ENCODE measurements around the gene P2RY8. TPM values are rescaled to one million over a fixed set of nuclear protein-coding genes. Genes with fewer than 3 reads are reported as not detected.
A peak's percentile ranks its signal among the peaks of the same experiment; 100 is the strongest.
"Not testable (repeated sequence)": the region's sequence is repeated elsewhere in the genome, so short reads cannot be mapped to it uniquely, and the experiment has no call there.

Gene P2RY8
- total RNA-seq, 1 experiment from 2014 or later = 0.03 TPM

DNA sequence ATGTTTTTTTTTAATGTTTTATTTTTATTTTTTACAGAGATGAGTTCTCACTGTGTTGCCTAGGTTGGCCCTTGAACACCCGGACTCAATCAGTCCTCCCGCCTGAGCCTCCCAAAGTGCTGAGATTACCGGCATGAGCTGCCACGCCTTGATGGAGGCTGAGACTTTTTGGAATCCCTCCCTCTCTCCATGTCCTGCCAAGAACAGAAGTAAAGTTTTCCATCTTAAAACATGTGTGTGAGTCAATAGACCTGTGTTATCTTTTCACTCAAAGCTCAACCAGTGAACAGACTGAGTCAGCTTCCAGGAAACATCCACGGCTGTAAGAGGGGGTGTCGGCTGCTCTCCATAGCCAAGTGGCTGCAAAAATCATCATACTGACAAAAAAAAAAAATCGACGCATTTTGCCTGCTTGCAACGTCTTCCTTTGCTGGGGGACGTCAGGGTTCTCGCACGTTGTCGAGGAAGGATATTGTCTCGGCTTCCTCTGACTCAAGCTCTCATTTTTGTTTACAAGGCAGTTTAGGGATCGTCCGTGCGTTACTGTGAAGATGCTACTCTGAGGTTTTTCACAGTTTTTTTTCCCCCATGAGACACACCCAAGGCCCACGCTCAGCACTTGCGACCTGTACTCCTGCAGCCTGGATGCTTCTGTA is 74.3 kb downstream of the P2RY8 start:
- no peaks in the 10 kb centered on the region for H3K27me3 ChIP-seq (ENCODE audit: control insufficient read depth, insufficient read depth, low read length)

DNA sequence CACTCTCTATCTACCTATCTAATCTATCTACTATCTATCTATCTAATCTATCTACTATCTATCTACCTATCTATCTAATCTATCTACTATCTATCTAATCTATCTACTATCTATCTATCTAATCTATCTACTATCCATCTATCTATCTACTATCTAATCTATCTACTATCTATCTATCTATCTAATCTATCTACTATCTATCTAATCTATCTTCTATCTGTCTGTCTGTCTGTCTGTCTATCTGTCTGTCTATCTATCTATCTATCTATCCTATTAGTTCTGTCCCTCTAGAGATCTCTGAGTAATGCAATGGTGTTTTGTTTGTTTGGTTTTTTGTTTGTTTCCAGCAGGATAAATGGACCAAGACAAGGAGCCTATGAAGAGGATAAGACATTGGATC is 74.9 kb downstream of the P2RY8 start:
- H3K36me3 ChIP-seq (replicated peaks; ENCODE audit: control insufficient read depth, insufficient read depth, low read length) = no peaks in the 10 kb centered on the region
- H3K4me3 ChIP-seq (ENCODE audit: insufficient read depth, low read depth, low read length) = no peak overlapping the region
- no peak for DNase-seq
- no peaks in the 10 kb centered on the region for H3K27me3 ChIP-seq (ENCODE audit: control insufficient read depth, insufficient read depth, low read length)

More for the DNA sequence above, 74.3 kb downstream of the P2RY8 start:
- Histone ChIP-seq H3K4me3 (ENCODE audit: insufficient read depth, low read depth, low read length) (no peak overlapping the region), H3K36me3 (replicated peaks; ENCODE audit: control insufficient read depth, insufficient read depth, low read length) (no peaks in the 10 kb centered on the region)
- DNase-seq = no peak

DNA sequence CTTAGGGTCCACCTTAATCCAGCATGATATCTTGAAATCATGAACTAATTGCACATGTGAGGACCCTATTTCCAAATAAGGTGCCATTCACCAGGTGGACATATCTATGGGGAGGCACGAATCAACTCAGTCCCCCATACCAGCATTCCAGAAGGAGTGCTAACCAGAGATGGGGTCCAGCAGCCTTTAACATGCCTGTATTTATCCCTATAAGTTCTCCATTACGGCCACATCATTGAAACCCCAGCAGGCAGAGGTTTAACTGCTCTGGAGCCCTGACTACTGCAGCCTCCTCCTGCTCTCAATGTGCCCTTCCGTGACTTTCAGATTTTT is 81.1 kb downstream of the P2RY8 start:
- Histone ChIP-seq H3K4me3 (ENCODE audit: insufficient read depth, low read depth, low read length) (no peak overlapping the region), H3K36me3 (replicated peaks; ENCODE audit: control insufficient read depth, insufficient read depth, low read length) (no peaks in the 10 kb centered on the region), H3K27me3 (ENCODE audit: control insufficient read depth, insufficient read depth, low read length) (no peaks in the 10 kb centered on the region)
- no peak for DNase-seq

DNA sequence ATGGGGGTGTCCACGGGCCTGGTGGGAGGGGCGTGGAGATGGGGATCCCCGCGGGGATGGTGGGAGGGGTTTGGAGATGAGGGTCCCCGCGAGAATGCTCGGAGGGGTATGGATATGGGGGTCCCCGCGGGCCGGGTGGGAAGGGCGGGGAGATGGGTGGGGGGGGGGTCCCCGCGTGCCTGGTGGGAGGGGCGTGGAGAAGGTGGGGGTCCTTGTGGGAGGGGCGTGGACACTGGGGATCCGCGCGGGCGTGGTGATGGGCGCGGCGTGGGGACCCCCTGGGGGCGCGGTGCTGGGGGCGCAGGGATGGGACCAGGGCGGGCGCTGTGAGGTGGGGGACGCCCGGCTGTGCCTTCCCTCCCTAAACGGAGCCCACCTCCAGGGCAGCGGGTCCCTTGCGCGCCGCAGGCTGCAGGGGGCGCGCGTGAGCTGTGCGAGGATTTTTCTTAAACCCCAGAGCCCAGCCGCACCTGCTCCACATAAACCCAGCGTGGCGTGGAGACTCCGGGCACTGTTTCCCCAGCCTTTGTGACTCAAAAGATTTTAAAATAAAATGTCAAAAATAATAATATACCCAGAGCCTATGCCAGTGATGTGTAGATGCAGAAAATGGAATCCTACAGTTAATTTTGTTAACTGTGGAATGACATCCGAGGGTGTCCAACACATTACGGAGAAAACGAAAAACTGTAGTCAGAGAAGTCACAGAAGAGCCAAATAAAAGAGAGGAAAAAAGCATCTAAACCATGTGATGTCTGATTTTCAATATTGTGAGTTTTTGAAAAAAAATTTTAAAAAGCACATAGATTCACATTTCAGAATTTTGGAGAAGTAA is 82.8 kb downstream of the P2RY8 start:
- no peaks in the 10 kb centered on the region for H3K36me3 ChIP-seq (replicated peaks; ENCODE audit: control insufficient read depth, insufficient read depth, low read length)
- H3K4me3 ChIP-seq (ENCODE audit: insufficient read depth, low read depth, low read length) = peak overlapping the region; percentile 16; the same call in 1 of the 2 replicates
- H3K27me3 ChIP-seq (ENCODE audit: control insufficient read depth, insufficient read depth, low read length) = no peaks in the 10 kb centered on the region
- DNase-seq = peak; percentile 96

DNA sequence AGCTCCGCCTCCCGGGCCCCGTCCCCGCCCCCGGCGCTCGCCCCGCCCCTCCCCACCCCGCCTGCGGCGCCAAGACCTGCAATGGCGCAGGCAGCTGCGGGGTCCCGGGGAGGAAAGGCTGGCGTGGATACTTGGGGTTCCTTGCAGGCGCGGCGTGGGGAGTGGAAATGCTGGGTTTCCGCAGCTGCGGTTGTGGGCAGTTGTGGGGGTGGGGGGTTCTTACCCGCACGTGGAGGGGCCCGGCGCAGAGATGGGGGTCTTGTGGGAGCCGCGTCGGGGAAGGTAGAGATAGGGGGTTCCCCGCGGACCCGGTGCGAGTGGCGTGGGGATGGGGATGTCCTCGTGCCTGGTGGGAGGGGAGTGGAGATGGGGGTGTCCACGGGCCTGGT is 83.6 kb downstream of the P2RY8 start:
- peaks cover 3% of the 10 kb centered on the region for H3K36me3 ChIP-seq (replicated peaks; ENCODE audit: control insufficient read depth, insufficient read depth, low read length)
- no peak for DNase-seq
- peak overlapping the region; percentile 51 for H3K4me3 ChIP-seq (ENCODE audit: insufficient read depth, low read depth, low read length)
- H3K27me3 ChIP-seq (ENCODE audit: control insufficient read depth, insufficient read depth, low read length) = no peaks in the 10 kb centered on the region

DNA sequence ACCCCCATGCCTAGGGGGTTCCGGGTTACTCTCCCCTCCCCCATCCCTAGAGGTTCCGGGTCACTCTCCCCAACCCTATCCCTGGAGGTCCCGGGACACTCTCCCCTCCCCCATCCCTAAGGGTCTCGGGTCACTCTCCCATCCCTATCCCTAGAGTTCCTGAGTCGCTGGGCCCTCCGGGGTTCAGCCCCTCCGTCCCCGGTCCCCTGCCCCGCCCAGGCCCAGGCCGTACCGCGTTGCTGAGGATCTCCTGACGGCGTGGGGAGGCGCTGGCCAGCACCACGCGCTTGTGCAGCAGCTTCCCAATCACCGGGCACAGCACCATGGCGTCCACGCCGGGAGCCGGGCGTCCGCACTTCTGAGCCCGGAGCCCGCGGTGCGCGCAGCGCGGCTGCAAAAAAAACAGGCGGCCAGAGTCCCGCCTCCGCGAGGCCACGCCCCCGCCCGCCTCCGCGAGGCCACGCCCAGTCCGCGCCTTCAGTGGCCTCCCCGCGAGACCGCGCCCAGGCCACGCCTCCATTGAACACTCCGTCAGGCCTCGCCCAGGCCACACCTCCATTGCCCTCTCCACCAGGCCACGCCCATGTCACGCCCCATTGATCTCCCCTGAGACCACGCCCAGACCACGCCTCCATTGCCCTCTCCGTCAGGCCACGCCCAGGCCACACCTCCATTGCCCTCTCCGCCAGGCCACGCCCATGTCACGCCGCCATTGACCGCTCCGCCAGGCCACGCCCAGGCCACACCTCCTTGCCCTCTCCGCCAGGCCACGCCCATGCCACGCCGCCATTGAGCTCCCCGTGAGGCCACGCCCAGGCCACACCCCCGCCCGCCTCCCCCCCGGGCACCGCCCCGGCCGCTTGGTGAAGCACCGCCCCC is 84.2 kb downstream of the P2RY8 start, which contains the start of gene ASMTL:
Gene ASMTL (minus strand): TSS at position 394 of the 879 bp plus-strand sequence. CDS start 69 bp downstream, at position 325.
- Histone ChIP-seq H3K4me3 (ENCODE audit: insufficient read depth, low read depth, low read length) (peak within 1 kb of the TSS; percentile 85), H3K27me3 (ENCODE audit: control insufficient read depth, insufficient read depth, low read length) (no peaks in the 10 kb centered on the region), H3K36me3 (replicated peaks; ENCODE audit: control insufficient read depth, insufficient read depth, low read length) (peaks cover 6% of the 10 kb centered on the region)
- peak; percentile 99 for DNase-seq

DNA sequence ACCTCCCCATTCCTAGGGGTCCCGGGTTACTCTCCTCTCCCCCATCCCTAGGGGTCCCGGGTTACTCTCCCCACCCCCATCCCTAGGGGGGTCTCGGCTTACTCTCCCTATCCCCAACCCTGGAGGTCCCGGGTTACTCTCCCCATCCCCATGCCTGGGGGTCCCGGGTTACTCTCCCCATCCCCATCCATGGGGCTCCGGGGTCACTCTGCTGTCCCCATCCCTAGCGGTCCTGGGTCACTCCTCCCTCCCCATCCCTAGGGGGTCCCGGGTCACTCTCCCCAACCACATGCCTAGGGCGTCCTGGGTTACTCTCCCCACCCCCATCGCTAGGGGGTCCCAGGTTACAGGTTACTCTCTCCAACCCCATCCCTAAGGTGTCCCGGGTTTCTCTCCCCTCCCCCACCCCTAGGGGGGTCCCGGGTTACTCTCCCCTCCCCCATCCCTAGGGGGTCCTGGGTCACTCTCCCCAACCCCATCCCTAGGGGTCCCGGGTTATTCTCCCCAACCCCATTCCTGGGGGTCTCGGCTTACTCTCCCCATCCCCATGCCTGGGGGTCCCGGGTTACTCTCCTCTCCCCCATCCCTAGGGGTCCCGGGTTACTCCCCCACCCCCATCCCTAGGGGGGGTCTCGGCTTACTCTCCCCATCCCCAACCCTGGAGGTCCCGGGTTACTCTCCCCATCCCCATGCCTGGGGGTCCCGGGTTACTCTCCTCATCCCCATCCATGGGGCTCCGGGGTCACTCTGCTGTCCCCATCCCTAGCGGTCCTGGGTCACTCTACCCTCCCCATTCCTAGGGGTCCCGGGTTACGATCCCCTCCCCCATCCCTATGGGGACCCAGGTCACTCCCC is 85.1 kb downstream of the P2RY8 start:
- no peak for DNase-seq
- Histone ChIP-seq H3K27me3 (ENCODE audit: control insufficient read depth, insufficient read depth, low read length) (no peaks in the 10 kb centered on the region), H3K4me3 (ENCODE audit: insufficient read depth, low read depth, low read length) (peak overlapping the region; percentile 85), H3K36me3 (replicated peaks; ENCODE audit: control insufficient read depth, insufficient read depth, low read length) (peaks cover 6% of the 10 kb centered on the region)

DNA sequence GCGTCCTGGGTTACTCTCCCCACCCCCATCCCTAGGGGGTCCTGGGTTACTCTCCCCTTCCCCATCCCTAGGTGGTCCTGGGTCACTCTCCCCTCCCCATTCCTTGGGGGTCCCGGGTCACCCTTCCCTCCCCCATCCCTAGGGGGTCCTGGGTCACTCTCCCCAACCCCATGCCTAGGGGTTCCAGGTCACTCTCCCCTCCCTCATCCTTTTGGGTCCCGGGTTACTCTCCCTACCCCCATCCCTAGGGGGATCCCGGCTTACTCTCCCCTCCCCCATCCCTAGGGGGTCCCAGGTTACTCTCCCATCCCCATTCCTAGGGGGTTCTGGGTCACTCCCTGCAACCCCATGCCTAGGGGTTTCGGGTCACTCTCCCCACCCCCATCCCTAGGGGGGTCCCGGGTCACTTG is 85.7 kb downstream of the P2RY8 start:
- Histone ChIP-seq H3K36me3 (replicated peaks; ENCODE audit: control insufficient read depth, insufficient read depth, low read length) (peaks cover 6% of the 10 kb centered on the region), H3K27me3 (ENCODE audit: control insufficient read depth, insufficient read depth, low read length) (no peaks in the 10 kb centered on the region), H3K4me3 (ENCODE audit: insufficient read depth, low read depth, low read length) (no peak overlapping the region; the same call in 1 of the 2 replicates)
- DNase-seq = no peak

DNA sequence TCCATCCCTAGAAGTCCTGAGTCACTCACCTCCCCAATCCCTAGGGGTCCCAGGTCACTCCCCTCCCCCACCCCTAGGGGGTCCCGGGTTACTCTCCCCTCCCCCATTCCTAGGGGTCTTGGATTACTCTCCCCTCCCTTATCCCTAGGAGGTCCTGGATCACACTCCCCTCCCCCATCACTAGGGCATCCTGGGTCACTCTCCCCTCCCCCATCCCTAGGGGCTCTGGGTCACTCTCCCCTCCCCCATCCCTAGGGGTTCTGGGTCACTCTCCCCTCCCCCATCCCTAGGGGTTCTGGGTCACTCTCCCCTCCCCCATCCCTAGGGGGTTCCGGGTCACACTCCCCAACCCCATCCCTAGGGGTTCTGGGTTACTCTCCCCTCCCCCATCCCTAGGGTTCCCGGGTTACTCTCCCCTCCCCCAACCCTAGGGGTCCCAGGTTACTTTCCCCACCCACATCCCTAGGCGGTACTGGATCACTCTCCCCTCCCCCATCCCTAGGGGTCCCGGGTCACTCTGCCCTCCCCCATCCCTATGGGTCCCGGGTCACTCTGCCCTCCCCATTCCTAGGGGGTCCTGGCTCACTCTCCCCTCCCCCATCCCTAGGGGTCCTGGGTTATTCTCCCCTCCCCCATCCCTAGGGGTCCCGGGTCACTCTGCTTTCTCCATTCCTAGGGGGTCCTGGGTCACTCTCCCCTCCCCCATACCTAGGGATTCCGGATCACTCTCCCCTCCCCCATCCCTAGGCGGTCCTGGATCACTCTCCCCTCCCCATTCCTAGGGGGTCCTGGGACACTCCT is 86.4 kb downstream of the P2RY8 start:
- Histone ChIP-seq H3K27me3 (ENCODE audit: control insufficient read depth, insufficient read depth, low read length) (no peaks in the 10 kb centered on the region), H3K36me3 (replicated peaks; ENCODE audit: control insufficient read depth, insufficient read depth, low read length) (peaks cover 6% of the 10 kb centered on the region), H3K4me3 (ENCODE audit: insufficient read depth, low read depth, low read length) (no peak overlapping the region)
- DNase-seq = no peak

DNA sequence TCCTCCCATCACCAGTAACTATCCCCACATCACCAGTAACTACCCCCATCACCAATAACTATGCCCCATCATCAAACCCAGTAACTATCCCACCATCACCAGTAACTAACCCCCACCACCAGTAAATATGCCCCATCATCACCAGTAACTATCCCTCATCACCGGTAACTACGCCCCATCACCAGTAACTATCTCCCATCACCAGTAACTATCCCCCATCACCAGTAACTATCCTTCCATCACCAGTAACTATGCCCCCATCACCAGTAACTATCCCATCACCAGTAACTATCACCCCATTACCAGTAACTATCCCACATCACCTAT is 87.2 kb downstream of the P2RY8 start:
- no peak for DNase-seq
- Histone ChIP-seq H3K36me3 (replicated peaks; ENCODE audit: control insufficient read depth, insufficient read depth, low read length) (peaks cover 6% of the 10 kb centered on the region), H3K4me3 (ENCODE audit: insufficient read depth, low read depth, low read length) (no peak overlapping the region), H3K27me3 (ENCODE audit: control insufficient read depth, insufficient read depth, low read length) (no peaks in the 10 kb centered on the region)

DNA sequence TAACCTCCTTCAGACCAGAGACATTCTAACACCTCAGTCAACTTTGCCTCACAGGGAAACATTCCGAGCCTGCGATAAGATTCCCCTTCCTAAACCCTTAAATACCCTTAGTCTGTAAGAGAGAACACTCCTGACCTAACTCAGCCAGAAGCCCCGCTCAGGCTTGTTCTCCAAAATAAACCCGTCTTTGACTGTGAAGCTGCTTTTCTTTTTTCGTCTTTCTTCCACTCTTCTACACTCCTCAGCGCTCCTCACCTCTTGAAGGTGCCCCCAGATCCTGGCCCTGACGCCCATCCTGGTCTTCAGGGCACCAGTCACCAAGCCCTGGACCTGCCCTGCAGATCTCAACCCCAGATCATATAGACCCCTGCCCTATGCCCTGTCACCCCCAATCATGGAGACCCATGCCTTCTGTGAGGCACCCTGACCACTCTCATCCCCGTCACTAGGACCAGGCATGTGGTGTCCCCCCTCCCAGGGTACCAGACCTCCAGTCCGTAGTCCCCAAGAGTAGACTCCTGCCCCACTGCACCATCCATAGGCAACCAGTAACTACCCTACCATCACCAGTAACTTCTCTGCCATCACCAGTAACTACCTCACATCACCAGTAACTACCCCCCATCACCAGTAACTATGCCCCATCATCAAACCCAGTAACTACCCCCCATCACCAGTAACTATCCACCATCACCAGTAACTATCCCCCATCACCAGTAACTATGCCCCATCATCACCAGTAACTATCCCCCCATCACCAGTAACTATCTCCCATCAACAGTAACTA is 87.8 kb downstream of the P2RY8 start:
- Histone ChIP-seq H3K36me3 (replicated peaks; ENCODE audit: control insufficient read depth, insufficient read depth, low read length) (peaks cover 7% of the 10 kb centered on the region), H3K27me3 (ENCODE audit: control insufficient read depth, insufficient read depth, low read length) (no peaks in the 10 kb centered on the region), H3K4me3 (ENCODE audit: insufficient read depth, low read depth, low read length) (no peak overlapping the region)
- no peak for DNase-seq

DNA sequence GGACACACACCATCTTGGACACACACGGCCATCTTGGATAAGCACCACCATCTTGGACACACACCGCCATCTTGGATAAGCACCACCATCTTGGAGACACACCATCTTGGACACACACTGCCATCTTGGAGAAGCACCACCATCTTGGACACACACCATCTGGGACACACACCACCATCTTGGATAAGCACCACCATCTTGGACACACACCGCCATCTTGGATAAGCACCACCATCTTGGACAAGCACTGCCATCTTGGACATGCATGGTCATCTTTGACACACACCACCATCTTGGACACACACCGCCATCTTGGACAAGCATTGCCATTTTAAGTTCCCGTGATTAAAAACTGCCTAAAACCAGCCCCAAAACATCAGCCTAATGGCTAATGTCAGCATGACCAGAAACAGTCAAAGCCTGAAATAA is 88.4 kb downstream of the P2RY8 start:
- not testable (repeated sequence) for H3K36me3 ChIP-seq (replicated peaks; ENCODE audit: control insufficient read depth, insufficient read depth, low read length); H3K4me3 ChIP-seq (ENCODE audit: insufficient read depth, low read depth, low read length); H3K27me3 ChIP-seq (ENCODE audit: control insufficient read depth, insufficient read depth, low read length); DNase-seq

Data from H7 (cell line).